ENCODE results near the gene EZR. TPM values are rescaled to one million over a fixed set of nuclear protein-coding genes. Genes with fewer than 3 reads are reported as not detected.

The EZR gene
- total RNA-seq, 1 experiment from 2014 or later = 1,402 TPM

- Histone ChIP-seq H3K4me2 (ENCODE audit: low read length) (no peak overlapping the region), H3K27me3 (ENCODE audit: insufficient read depth, low read length) (no peaks in the 10 kb centered on the region), H3K4me1 (ENCODE audit: control insufficient read depth in 1 of 2, insufficient read depth in 2 of 2, low read length in 2 of 2) (peaks cover 46 to 98% of the 10 kb centered on the region in 2 experiments), H3K9me2 (ENCODE audit: insufficient read depth) (no peaks in the 10 kb centered on the region), H3K4me3 (replicated peaks in 1 of 2; ENCODE audit: low read depth in 1 of 2, low read length in 2 of 2) (no peak overlapping the region), H4K20me1 (ENCODE audit: insufficient read depth) (peaks cover 60% of the 10 kb centered on the region; the same call in 1 of the 2 replicates), H3K79me2 (ENCODE audit: insufficient read depth, low read length) (peaks cover 100% of the 10 kb centered on the region), H3K9me3 (ENCODE audit: control insufficient read depth in 1 of 2, insufficient read depth in 1 of 2, low read depth in 1 of 2, low read length in 2 of 2) (no peaks in the 10 kb centered on the region), H3K27ac (ENCODE audit: low read depth, low read length) (peak overlapping the region; percentile 28), H2AFZ (ENCODE audit: low read depth, low read length, poor library complexity, severe bottlenecking) (no peak overlapping the region), H3K9ac (ENCODE audit: low read length) (no peak overlapping the region), H3K36me3 (ENCODE audit: control insufficient read depth in 1 of 2, insufficient read depth in 2 of 2, low read length in 2 of 2) (peaks cover 56 to 95% of the 10 kb centered on the region in 2 experiments)
- intact Hi-C loops (cut with micrococcal nuclease) = no loop called here
- ChIA-PET RAD21 (ENCODE audit: low non-redundant PET in 1 of 2, low total read pairs in 2 of 2, uncharacterized antibody in 2 of 2, unreplicated experiment in 2 of 2) (no interaction called here), POLR2A (no interaction called here), CTCF (interaction anchor here (1.8 kb wide), 1 partner anchor 15 kb away, joined by 6 read pairs; no protein-coding TSS in a partner anchor)
- ATAC-seq = no peak
- no peak for TF ChIP-seq CBX3 (IDR thresholded peaks at IDR 0.05; ENCODE audit: low read depth)
- TF ChIP-seq CTCF (IDR thresholded peaks at IDR 0.05 in 2 of 3, conservative IDR thresholded peaks at IDR 0.05 in 1 of 3; ENCODE audit: borderline replicate concordance in 1 of 3, insufficient read depth in 1 of 3, low read depth in 2 of 3, low read length in 2 of 3) = no peak
- TF ChIP-seq ZBTB33 (IDR thresholded peaks at IDR 0.05; ENCODE audit: extremely low read depth, insufficient replicate concordance, low read length) = no peak
- TF ChIP-seq SRF (IDR thresholded peaks at IDR 0.05; ENCODE audit: low read depth) = no peak
- TF ChIP-seq SIN3A (IDR thresholded peaks at IDR 0.05; ENCODE audit: low read depth) = no peak
- DNase-seq (ENCODE audit: low read depth, low spot score) = no peak
- BruUV-seq (replicated peaks) = no TSS peak
Measured at GRCh38 chr6:158777510-158777909, 41.7 kb downstream of the EZR start.

Measured in HCT116 (cell line).